Measurements from ENCODE around the gene TNFRSF13B. TPM values are rescaled to one million over a fixed set of nuclear protein-coding genes. Genes with fewer than 3 reads are reported as not detected.

The TNFRSF13B gene
- total RNA-seq, 1 experiment from 2014 or later, result not detected

GRCh38 chr17:16932156-16932555, 39.8 kb downstream of the TNFRSF13B start:
- no peaks in the 10 kb centered on the region for H3K27me3 ChIP-seq (ENCODE audit: insufficient read depth, low read length)
- ChIA-PET POLR2A (no interaction called here), RAD21 (ENCODE audit: low non-redundant PET in 1 of 2, low total read pairs in 2 of 2, uncharacterized antibody in 2 of 2, unreplicated experiment in 2 of 2) (no interaction called here), CTCF (no interaction called here)
- H3K79me2 ChIP-seq (ENCODE audit: insufficient read depth, low read length), result no peaks in the 10 kb centered on the region
- intact Hi-C loops (cut with micrococcal nuclease), result no loop called here
- no peak overlapping the region for H3K9ac ChIP-seq (ENCODE audit: low read length)
- H3K4me3 ChIP-seq (replicated peaks in 1 of 2; ENCODE audit: low read depth in 1 of 2, low read length in 2 of 2), result no peak overlapping the region
- TF ChIP-seq SP1 (IDR thresholded peaks at IDR 0.05; ENCODE audit: low read depth) (no peak), ELF1 (IDR thresholded peaks at IDR 0.05; ENCODE audit: borderline replicate concordance, low read depth) (no peak), EGR1 (IDR thresholded peaks at IDR 0.05; ENCODE audit: low read depth) (no peak), RAD21 (IDR thresholded peaks at IDR 0.05; ENCODE audit: low read depth) (no peak), SIN3A (IDR thresholded peaks at IDR 0.05; ENCODE audit: low read depth) (no peak), TCF7L2 (IDR thresholded peaks at IDR 0.05; ENCODE audit: borderline replicate concordance, extremely low read depth, insufficient read depth, insufficient read length) (no peak), FOSL1 (IDR thresholded peaks at IDR 0.05; ENCODE audit: low read depth) (no peak), YY1 (IDR thresholded peaks at IDR 0.05; ENCODE audit: extremely low read depth, insufficient replicate concordance, low read depth, low read length) (no peak), POLR2A (IDR thresholded peaks at IDR 0.05; ENCODE audit: borderline replicate concordance, extremely low read depth, insufficient read depth, insufficient read length) (no peak), ZBTB33 (IDR thresholded peaks at IDR 0.05; ENCODE audit: extremely low read depth, insufficient replicate concordance, low read length) (no peak)
- no peak overlapping the region for H2AFZ ChIP-seq (ENCODE audit: low read depth, low read length, poor library complexity, severe bottlenecking)
- no peaks in the 10 kb centered on the region for H4K20me1 ChIP-seq (ENCODE audit: insufficient read depth)
- no TSS peak for BruUV-seq (replicated peaks)
- H3K9me2 ChIP-seq (ENCODE audit: insufficient read depth), result no peaks in the 10 kb centered on the region
- H3K36me3 ChIP-seq (ENCODE audit: control insufficient read depth in 1 of 2, insufficient read depth in 2 of 2, low read length in 2 of 2), result no peaks in the 10 kb centered on the region
- ATAC-seq (no peak), DNase-seq (ENCODE audit: low read depth, low spot score) (no peak)
- H3K27ac ChIP-seq (ENCODE audit: low read depth, low read length), result no peak overlapping the region
- H3K9me3 ChIP-seq (ENCODE audit: control insufficient read depth in 1 of 2, insufficient read depth in 1 of 2, low read depth in 1 of 2, low read length in 2 of 2), result no peaks in the 10 kb centered on the region
- H3K4me2 ChIP-seq (ENCODE audit: low read length), result no peak overlapping the region
- H3K4me1 ChIP-seq (ENCODE audit: control insufficient read depth in 1 of 2, insufficient read depth in 2 of 2, low read length in 2 of 2), result peaks cover 0 to 15% of the 10 kb centered on the region in 2 experiments; a peak in 1 of 4 replicates
